IPS-15b (cell line): Measurements from ENCODE around the gene PCDHGC4.
A peak's percentile ranks its signal among the peaks of the same experiment; 100 is the strongest.

ENCODE experiments used
- H3K27me3 ChIP-seq: one replicate; pipeline ENCODE4 v1.6.1; 2013; ENCODE audit warnings: low read length; ENCODE audit not compliant: control insufficient read depth, insufficient read depth
- H3K36me3 ChIP-seq: one replicate; pipeline ENCODE4 v1.6.1; 2013; ENCODE audit warnings: low read length; ENCODE audit not compliant: control insufficient read depth, insufficient read depth
- H3K4me1 ChIP-seq: one replicate; pipeline ENCODE4 v1.6.1; 2013; ENCODE audit warnings: mild to moderate bottlenecking, low read length; ENCODE audit not compliant: control insufficient read depth, insufficient read depth
- H3K4me3 ChIP-seq: one replicate; pipeline ENCODE4 v1.5.1; 2013; ENCODE audit warnings: low read depth, low read length
- H3K9ac ChIP-seq: one replicate; pipeline ENCODE4 v1.6.1; 2013; ENCODE audit warnings: low read depth, mild to moderate bottlenecking, low read length
- H3K9me3 ChIP-seq: one replicate; pipeline ENCODE4 v1.6.1; 2013; ENCODE audit warnings: mild to moderate bottlenecking, low read length; ENCODE audit not compliant: control insufficient read depth, insufficient read depth

PCDHGC4 gene

GRCh38 chr5:141508440-141508797, 23.6 kb downstream of the PCDHGC4 start:
- H3K9me3 ChIP-seq, result no peaks in the 10 kb centered on the region
- H3K27me3 ChIP-seq, result no peaks in the 10 kb centered on the region
- H3K4me3 ChIP-seq, result peak overlapping the region; percentile 32
- H3K9ac ChIP-seq, result no peak overlapping the region
- H3K4me1 ChIP-seq, result peaks cover 15% of the 10 kb centered on the region
- peaks cover 7% of the 10 kb centered on the region for H3K36me3 ChIP-seq

DNA sequence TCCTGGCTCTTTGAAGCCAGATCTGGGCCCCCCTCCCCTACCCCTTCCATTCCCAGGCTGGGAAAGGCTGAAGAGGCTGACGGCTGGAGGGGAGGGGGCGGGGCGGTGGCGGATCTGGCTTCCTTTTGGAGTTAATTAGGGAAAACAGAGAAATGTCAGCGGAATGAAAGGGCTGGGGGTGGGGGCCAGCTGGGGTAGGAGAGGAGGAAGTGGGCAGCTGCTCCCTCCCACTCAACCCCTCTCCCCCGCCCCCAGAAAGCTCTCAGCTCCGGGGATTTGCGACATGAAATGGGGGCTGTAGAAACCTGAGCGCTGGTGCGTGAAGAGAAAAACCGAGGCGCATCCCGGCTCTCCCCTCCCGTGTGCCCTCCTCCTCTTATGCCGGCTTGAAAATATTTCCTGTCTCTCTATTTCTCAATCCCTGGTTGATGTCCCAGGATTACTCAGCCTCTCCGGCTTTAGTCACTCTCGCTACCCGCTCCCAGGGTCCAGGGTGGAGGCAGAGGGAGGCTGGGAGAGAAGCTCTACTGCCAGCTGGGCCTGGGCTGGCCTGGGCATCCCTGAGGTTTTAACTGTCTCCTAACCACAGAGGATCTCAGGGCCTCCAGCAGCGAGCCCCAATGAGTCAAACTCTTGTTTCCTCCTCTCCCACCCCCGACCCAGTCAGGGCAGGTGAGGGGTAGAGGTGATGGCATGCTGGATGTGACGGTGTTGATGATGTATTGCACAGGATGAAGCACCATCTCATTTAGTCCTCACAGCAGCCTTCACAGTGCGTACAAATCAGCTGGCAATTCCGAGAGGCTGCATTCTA, 24.2 kb downstream of the PCDHGC4 start:
- Histone ChIP-seq H3K27me3 (no peaks in the 10 kb centered on the region), H3K9ac (no peak overlapping the region), H3K36me3 (peaks cover 7% of the 10 kb centered on the region), H3K4me1 (peaks cover 15% of the 10 kb centered on the region), H3K9me3 (no peaks in the 10 kb centered on the region), H3K4me3 (peak overlapping the region; percentile 35)

DNA sequence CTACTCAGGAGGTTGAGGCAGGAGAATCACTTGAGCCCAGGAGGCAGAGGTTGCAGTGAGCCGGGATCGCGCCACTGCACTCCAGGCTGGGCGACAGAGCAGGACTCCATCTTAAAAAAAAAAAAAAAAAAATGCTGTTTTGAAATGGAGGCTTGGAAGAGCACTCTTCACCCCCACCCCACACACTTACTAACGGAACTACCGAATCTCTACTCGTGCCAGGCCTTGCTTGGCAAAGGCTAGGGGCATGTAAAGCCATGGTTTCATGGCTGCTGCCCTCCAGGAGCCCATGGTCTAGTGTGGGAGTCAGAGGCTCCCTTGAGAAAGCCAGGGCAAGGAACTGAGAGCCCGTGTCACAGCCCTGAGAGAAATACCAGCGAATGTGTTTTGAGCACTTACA, 25.3 kb downstream of the PCDHGC4 start:
- no peaks in the 10 kb centered on the region for H3K9me3 ChIP-seq
- no peak overlapping the region for H3K4me3 ChIP-seq
- H3K9ac ChIP-seq, result no peak overlapping the region
- peaks cover 7% of the 10 kb centered on the region for H3K36me3 ChIP-seq
- peaks cover 22% of the 10 kb centered on the region for H3K4me1 ChIP-seq
- no peaks in the 10 kb centered on the region for H3K27me3 ChIP-seq

DNA sequence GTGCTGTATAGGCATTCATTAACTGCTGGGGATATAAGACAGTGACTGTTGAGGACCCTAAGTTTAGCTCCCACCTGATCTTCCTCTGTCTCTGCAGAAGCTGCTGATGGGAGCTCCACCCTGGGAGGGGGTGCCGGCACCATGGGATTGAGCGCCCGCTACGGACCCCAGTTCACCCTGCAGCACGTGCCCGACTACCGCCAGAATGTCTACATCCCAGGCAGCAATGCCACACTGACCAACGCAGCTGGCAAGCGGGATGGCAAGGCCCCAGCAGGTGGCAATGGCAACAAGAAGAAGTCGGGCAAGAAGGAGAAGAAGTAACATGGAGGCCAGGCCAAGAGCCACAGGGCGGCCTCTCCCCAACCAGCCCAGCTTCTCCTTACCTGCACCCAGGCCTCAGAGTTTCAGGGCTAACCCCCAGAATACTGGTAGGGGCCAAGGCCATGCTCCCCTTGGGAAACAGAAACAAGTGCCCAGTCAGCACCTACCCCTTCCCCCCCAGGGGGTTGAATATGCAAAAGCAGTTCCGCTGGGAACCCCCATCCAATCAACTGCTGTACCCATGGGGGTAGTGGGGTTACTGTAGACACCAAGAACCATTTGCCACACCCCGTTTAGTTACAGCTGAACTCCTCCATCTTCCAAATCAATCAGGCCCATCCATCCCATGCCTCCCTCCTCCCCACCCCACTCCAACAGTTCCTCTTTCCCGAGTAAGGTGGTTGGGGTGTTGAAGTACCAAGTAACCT, 26.2 kb downstream of the PCDHGC4 start:
- no peaks in the 10 kb centered on the region for H3K9me3 ChIP-seq
- no peaks in the 10 kb centered on the region for H3K27me3 ChIP-seq
- peaks cover 22% of the 10 kb centered on the region for H3K4me1 ChIP-seq
- no peak overlapping the region for H3K4me3 ChIP-seq
- peaks cover 12% of the 10 kb centered on the region for H3K36me3 ChIP-seq
- no peak overlapping the region for H3K9ac ChIP-seq

- Histone ChIP-seq H3K36me3 (peaks cover 18% of the 10 kb centered on the region), H3K9ac (no peak overlapping the region), H3K27me3 (no peaks in the 10 kb centered on the region), H3K4me1 (peaks cover 22% of the 10 kb centered on the region), H3K4me3 (no peak overlapping the region), H3K9me3 (no peaks in the 10 kb centered on the region)
Measured at GRCh38 chr5:141511771-141512325, 27.0 kb downstream of the PCDHGC4 start.

DNA sequence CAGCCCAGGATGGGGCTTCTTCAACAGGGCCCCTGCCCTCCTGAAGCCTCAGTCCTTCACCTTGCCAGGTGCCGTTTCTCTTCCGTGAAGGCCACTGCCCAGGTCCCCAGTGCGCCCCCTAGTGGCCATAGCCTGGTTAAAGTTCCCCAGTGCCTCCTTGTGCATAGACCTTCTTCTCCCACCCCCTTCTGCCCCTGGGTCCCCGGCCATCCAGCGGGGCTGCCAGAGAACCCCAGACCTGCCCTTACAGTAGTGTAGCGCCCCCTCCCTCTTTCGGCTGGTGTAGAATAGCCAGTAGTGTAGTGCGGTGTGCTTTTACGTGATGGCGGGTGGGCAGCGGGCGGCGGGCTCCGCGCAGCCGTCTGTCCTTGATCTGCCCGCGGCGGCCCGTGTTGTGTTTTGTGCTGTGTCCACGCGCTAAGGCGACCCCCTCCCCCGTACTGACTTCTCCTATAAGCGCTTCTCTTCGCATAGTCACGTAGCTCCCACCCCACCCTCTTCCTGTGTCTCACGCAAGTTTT, 27.6 kb downstream of the PCDHGC4 start:
- H3K4me3 ChIP-seq, result peak overlapping the region; percentile 69

GRCh38 chr5:141512911-141513626, 28.2 kb downstream of the PCDHGC4 start:
- Histone ChIP-seq H3K9me3 (no peaks in the 10 kb centered on the region), H3K4me3 (peak overlapping the region; percentile 69), H3K36me3 (peaks cover 18% of the 10 kb centered on the region), H3K4me1 (peaks cover 12% of the 10 kb centered on the region), H3K27me3 (no peaks in the 10 kb centered on the region), H3K9ac (peak overlapping the region; percentile 56)

More for the DNA sequence above, 27.6 kb downstream of the PCDHGC4 start:
- Histone ChIP-seq H3K9me3 (no peaks in the 10 kb centered on the region), H3K36me3 (peaks cover 18% of the 10 kb centered on the region), H3K4me1 (peaks cover 18% of the 10 kb centered on the region), H3K9ac (peak overlapping the region; percentile 56), H3K27me3 (no peaks in the 10 kb centered on the region)

- peak overlapping the region; percentile 69 for H3K4me3 ChIP-seq
- H3K9me3 ChIP-seq, result no peaks in the 10 kb centered on the region
- peaks cover 8% of the 10 kb centered on the region for H3K4me1 ChIP-seq
- H3K9ac ChIP-seq, result peak overlapping the region; percentile 57
- H3K27me3 ChIP-seq, result no peaks in the 10 kb centered on the region
- peaks cover 19% of the 10 kb centered on the region for H3K36me3 ChIP-seq
Measured at GRCh38 chr5:141513627-141514329, 28.9 kb downstream of the PCDHGC4 start.

- Histone ChIP-seq H3K9me3 (no peaks in the 10 kb centered on the region), H3K4me3 (peak overlapping the region; percentile 69), H3K9ac (no peak overlapping the region), H3K27me3 (no peaks in the 10 kb centered on the region), H3K4me1 (peaks cover 8% of the 10 kb centered on the region), H3K36me3 (peaks cover 20% of the 10 kb centered on the region)
Measured at GRCh38 chr5:141514330-141515133, 29.7 kb downstream of the PCDHGC4 start.

DNA sequence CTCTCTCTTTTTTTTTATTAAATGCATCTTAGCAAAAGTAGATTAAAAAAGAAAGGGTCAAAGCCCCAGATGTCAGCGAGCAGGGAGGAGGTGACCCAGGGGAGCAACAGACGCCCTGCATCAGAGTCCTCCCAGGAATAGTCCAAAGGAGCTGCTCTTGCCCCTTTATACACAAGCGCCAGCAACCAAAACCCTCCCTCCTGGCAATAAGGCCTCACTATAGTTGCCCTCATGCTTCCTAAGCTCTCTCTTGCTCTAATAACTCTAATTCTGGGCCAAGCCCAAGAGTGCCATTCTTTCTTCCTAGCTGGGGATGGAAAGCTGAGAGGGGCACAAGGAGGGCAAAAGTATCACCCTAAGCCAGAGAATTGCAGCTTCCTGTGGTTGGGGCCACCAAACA, 30.3 kb downstream of the PCDHGC4 start:
- Histone ChIP-seq H3K9me3 (no peaks in the 10 kb centered on the region), H3K4me3 (no peak overlapping the region), H3K27me3 (no peaks in the 10 kb centered on the region), H3K4me1 (peaks cover 8% of the 10 kb centered on the region), H3K9ac (no peak overlapping the region), H3K36me3 (peaks cover 20% of the 10 kb centered on the region)
